Spleen (tissue), 7 donors: Measurements from ENCODE around the gene CYYR1.

ENCODE experiments used
- POLR2AphosphoS5 ChIP-seq, 3 donors: sonication (generic); formaldehyde crosslinking; IDR thresholded peaks; one replicate each; pipeline ENCODE4 v1.5.1; 2017; ENCODE audit warnings: antibody characterized with exemption in 3 of 3
- TF ChIP-seq, protein P1 (sequence below), 11 experiments: fragments of 200-600 bp in 7 of 11; fragments of 450-650 bp in 4 of 11; sonication (generic) in 4 of 11; IDR thresholded peaks in 8 of 11; conservative IDR thresholded peaks in 3 of 11; 1 replicate in 7 of 11; 2 replicates in 4 of 11; pipeline versions ENCODE4 v1.4.0 to v1.8.0; 2016 to 2021; ENCODE audit warnings: antibody characterized with exemption in 11 of 11, inconsistent platforms in 4 of 11, mild to moderate bottlenecking in 1 of 11
- donor health status: DM: no; HTN: no; CAD: no; lungs with moderate emphysema.
- donor health status: DM: no; HTN: no; CAD: no.
- donor health status: DM: no; HTN: no; CAD: no.

DNA sequence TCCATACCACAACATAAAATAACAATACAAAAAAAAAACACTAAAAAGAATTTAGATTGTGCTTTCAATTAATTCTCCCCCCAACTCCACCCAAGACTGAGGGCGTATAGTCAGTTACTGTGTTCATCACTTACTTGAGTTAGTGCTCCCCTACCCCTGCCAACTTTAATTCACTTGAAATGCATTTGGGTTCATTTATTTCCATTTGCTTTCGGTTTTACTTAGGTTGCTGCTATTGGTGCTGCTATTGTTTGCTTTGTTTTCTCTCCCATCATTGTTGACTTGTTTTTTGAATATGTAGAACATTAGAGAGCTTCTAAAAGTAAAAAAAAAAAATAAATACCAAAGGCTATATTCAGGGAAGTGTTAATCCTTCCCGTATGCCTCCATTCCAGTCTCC, 10.7 kb upstream of the CYYR1 start:
- TF ChIP-seq, protein P1, sequence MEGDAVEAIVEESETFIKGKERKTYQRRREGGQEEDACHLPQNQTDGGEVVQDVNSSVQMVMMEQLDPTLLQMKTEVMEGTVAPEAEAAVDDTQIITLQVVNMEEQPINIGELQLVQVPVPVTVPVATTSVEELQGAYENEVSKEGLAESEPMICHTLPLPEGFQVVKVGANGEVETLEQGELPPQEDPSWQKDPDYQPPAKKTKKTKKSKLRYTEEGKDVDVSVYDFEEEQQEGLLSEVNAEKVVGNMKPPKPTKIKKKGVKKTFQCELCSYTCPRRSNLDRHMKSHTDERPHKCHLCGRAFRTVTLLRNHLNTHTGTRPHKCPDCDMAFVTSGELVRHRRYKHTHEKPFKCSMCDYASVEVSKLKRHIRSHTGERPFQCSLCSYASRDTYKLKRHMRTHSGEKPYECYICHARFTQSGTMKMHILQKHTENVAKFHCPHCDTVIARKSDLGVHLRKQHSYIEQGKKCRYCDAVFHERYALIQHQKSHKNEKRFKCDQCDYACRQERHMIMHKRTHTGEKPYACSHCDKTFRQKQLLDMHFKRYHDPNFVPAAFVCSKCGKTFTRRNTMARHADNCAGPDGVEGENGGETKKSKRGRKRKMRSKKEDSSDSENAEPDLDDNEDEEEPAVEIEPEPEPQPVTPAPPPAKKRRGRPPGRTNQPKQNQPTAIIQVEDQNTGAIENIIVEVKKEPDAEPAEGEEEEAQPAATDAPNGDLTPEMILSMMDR (IDR thresholded peaks at IDR 0.05 in 8 of 11, conservative IDR thresholded peaks at IDR 0.05 in 3 of 11): no peak
- TF ChIP-seq POLR2AphosphoS5 (IDR thresholded peaks at IDR 0.05): no peak
